Activated CD4-positive, alpha-beta T cell treated with anti-CD3 and anti-CD28 coated beads, Interleukin-2, amount 50 U/mL, for 1 hour (primary cell): Measurements from ENCODE around the gene DAZAP2.
"Not testable (repeated sequence)": the region's sequence is repeated elsewhere in the genome, so short reads cannot be mapped to it uniquely, and the experiment has no call there.

ENCODE experiments used
- DNase-seq: peaks from one replicate; pipeline ENCODE4 v3.0.0-alpha.2; 2020

The DAZAP2 gene

GRCh38 chr12:51217133-51217967 lies 21.3 kb upstream of the DAZAP2 start:
- peak; percentile 59 for DNase-seq

GRCh38 chr12:51217968-51218606 lies 20.5 kb upstream of the DAZAP2 start, which contains the start of gene POU6F1:
TSS of gene POU6F1 (minus strand) at chr12:51218062. CDS start at chr12:51206836, 11,226 bp downstream.
- DNase-seq = peak; percentile 63

GRCh38 chr12:51218607-51219161 lies 19.9 kb upstream of the DAZAP2 start:
- DNase-seq = no peak

GRCh38 chr12:51219322-51219721 lies 19.3 kb upstream of the DAZAP2 start:
- no peak for DNase-seq

GRCh38 chr12:51219857-51220256 lies 18.8 kb upstream of the DAZAP2 start:
- DNase-seq = not testable (repeated sequence)

GRCh38 chr12:51222461-51222860 lies 16.2 kb upstream of the DAZAP2 start:
- DNase-seq = no peak

- no peak for DNase-seq
Observed at GRCh38 chr12:51224625-51225024, 14.0 kb upstream of the DAZAP2 start.

- no peak for DNase-seq
Observed at GRCh38 chr12:51225234-51225633, 13.4 kb upstream of the DAZAP2 start.

GRCh38 chr12:51225771-51226170 lies 12.9 kb upstream of the DAZAP2 start:
- no peak for DNase-seq

- DNase-seq = not testable (repeated sequence)
Observed at GRCh38 chr12:51227112-51227511, 11.5 kb upstream of the DAZAP2 start.

- DNase-seq = no peak
Observed at GRCh38 chr12:51227962-51228361, 10.7 kb upstream of the DAZAP2 start.

- DNase-seq = no peak
Observed at GRCh38 chr12:51229116-51229809, 9.4 kb upstream of the DAZAP2 start.

GRCh38 chr12:51232642-51233041 lies 6.0 kb upstream of the DAZAP2 start:
- DNase-seq = no peak

GRCh38 chr12:51234530-51234929 lies 4.1 kb upstream of the DAZAP2 start:
- no peak for DNase-seq

GRCh38 chr12:51238037-51238509 lies 553 bp upstream of the DAZAP2 start:
- DNase-seq = peak; percentile 20

GRCh38 chr12:51240971-51241370 lies 2.3 kb downstream of the DAZAP2 start:
- DNase-seq = no peak

GRCh38 chr12:51242120-51242519 lies 3.5 kb downstream of the DAZAP2 start:
- no peak for DNase-seq

GRCh38 chr12:51242876-51243275 lies 4.2 kb downstream of the DAZAP2 start:
- no peak for DNase-seq

- no peak for DNase-seq
Observed at GRCh38 chr12:51244269-51244668, 5.6 kb downstream of the DAZAP2 start.

GRCh38 chr12:51245476-51246253 lies 7.0 kb downstream of the DAZAP2 start:
- no peak for DNase-seq

- DNase-seq = no peak
Observed at GRCh38 chr12:51246254-51246853, 7.7 kb downstream of the DAZAP2 start.
